HG03521 (cell line): ENCODE results near the gene SYT1.

Experiments
- ATAC-seq: cut with Tn5 transposase; IDR thresholded peaks from one replicate; pipeline ENCODE4 v1.9.1; 2021; ENCODE audit warnings: mild to moderate bottlenecking, moderate library complexity; ENCODE audit not compliant: unreplicated experiment

The SYT1 gene

GRCh38 chr12:79053394-79053793 is 188.8 kb downstream of the SYT1 start:
- ATAC-seq = no peak

- no peak for ATAC-seq
These were observed 191.5 kb downstream of the SYT1 start for GRCh38 chr12:79055926-79056674.

- ATAC-seq = no peak
These were observed 192.2 kb downstream of the SYT1 start for GRCh38 chr12:79056775-79057174.

GRCh38 chr12:79057540-79057939 is 193.0 kb downstream of the SYT1 start:
- ATAC-seq = peak; percentile 42

GRCh38 chr12:79058342-79058741 is 193.8 kb downstream of the SYT1 start:
- ATAC-seq = no peak

- ATAC-seq = no peak
These were observed 195.0 kb downstream of the SYT1 start for GRCh38 chr12:79059557-79059956.

- no peak for ATAC-seq
These were observed 198.7 kb downstream of the SYT1 start for GRCh38 chr12:79063258-79063657.

GRCh38 chr12:79067977-79068376 is 203.4 kb downstream of the SYT1 start:
- no peak for ATAC-seq

- ATAC-seq = peak; percentile 95
These were observed 204.4 kb downstream of the SYT1 start for GRCh38 chr12:79069009-79069408.

- no peak for ATAC-seq
These were observed 206.9 kb downstream of the SYT1 start for GRCh38 chr12:79071498-79071897.

- no peak for ATAC-seq
These were observed 208.9 kb downstream of the SYT1 start for GRCh38 chr12:79073506-79073905.

- no peak for ATAC-seq
These were observed 218.0 kb downstream of the SYT1 start for GRCh38 chr12:79082595-79082994.

GRCh38 chr12:79083181-79083580 is 218.6 kb downstream of the SYT1 start:
- no peak for ATAC-seq

- no peak for ATAC-seq
These were observed 220.6 kb downstream of the SYT1 start for GRCh38 chr12:79085106-79085682.

GRCh38 chr12:79086541-79087296 is 222.1 kb downstream of the SYT1 start:
- no peak for ATAC-seq

- ATAC-seq = no peak
These were observed 234.0 kb downstream of the SYT1 start for GRCh38 chr12:79098530-79098929.

- ATAC-seq = no peak
These were observed 244.4 kb downstream of the SYT1 start for GRCh38 chr12:79108962-79109361.

- ATAC-seq = no peak
These were observed 250.3 kb downstream of the SYT1 start for GRCh38 chr12:79114896-79115295.

GRCh38 chr12:79115743-79116142 is 251.2 kb downstream of the SYT1 start:
- ATAC-seq = no peak

GRCh38 chr12:79119796-79120195 is 255.2 kb downstream of the SYT1 start:
- no peak for ATAC-seq

- ATAC-seq = peak; percentile 73
These were observed 256.9 kb downstream of the SYT1 start for GRCh38 chr12:79121486-79121885.

GRCh38 chr12:79124385-79124784 is 259.8 kb downstream of the SYT1 start:
- ATAC-seq = no peak
